A549 treated with RU486 at 1 μM for 4 hours (cell line): ENCODE data around the gene GABRA4. TPM values are rescaled to one million over a fixed set of nuclear protein-coding genes. Genes with fewer than 3 reads are reported as not detected.

ENCODE experiments used
- total RNA-seq: library from RNA; stranded (reverse); fragments of 200-300 nt; extraction: Qiagen RNA extraction; gene quantifications from 5 replicates; pipeline ENCODE4 v1.2.3, GENCODE V29; 2022; ENCODE audit warnings: low read depth

The GABRA4 gene
- total RNA-seq, result not detected in 5 replicates

DNA sequence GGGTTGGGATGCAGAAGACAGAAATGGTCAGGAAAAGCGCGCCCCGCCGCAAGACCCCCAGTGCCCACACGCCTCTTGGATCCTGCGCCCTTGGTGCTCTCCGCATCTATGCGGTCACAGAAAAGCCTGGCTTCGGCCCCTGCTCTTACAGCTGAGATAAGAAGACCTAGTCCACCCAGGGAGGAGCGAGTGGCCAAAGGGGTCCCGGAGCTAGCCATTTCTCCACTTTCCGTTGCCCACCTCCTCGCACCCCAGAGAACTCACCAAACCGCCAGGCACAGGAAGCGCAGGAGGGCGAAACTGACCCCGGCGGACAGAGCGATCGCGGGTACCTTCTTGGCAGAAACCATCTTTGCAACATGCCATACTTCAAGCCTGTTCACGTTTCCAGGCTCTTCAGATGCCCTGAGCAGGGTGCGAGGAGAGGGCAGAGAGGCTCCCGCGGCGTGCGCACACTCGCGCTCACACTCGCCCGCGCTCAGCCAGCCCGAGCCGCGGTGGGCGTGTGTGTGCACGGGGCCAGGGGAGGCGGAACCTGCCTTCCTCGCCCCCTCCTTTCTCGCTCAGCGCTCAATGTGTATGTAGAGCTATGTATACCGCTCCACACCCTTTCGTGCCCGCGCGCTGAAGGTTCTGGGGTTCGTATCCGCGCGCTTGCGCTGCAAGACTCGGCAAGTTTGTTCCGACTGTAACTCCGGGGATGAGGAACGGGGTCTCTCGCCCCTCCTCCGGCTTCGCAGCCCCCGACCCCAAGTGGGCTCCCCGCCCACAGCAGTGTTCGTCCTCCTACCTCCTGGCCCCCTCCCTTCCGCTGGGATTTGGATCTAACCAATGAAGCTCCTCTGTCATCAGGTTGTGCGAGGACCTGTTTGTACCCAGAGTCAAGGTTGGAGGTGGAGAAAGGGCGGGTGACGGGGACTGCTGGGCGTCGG is at the start of gene GABRA4:
GABRA4 (minus strand) TSS at position 507 of the 932 bp plus-strand sequence; CDS start at position 350, 157 bp downstream.

GRCh38 chr4:47031011-47031678 is 37.8 kb upstream of the GABRA4 start, which contains the start of gene GABRB1:
GABRB1 (plus strand) TSS chr4:47031567.

GRCh38 chr4:46909078-46909477 is 84.3 kb downstream of the GABRA4 start, which contains the start of gene COX7B2:
COX7B2 (minus strand) TSS chr4:46909245; CDS start chr4:46735192, 174,053 bp downstream.

Other genes with a start within 250 kb of the GABRA4 start
- gene COX7B2, start 84.3 kb downstream of the GABRA4 start, total RNA-seq, result not detected in 5 replicates
- not detected in 5 replicates for gene GABRB1, start 38.0 kb upstream of the GABRA4 start, total RNA-seq